Gastrocnemius medialis (tissue), 4 donors: Measurements from ENCODE around the gene ROR1. TPM values are rescaled to one million over a fixed set of nuclear protein-coding genes. Genes with fewer than 3 reads are reported as not detected.

Experiments used
- ATAC-seq, 2 donors: fragments of 150-250 bp; one replicate each; pipeline ENCODE4 v1.9.1; 2016
- DNase-seq, 2 donors: peaks; one replicate each; pipeline ENCODE4 v3.0.0-alpha.2; 2019
- H3K27ac ChIP-seq, 4 donors: fragments of 200-600 bp; sonication (generic); 1 replicate in 1 of 4; 2 replicates in 3 of 4; pipeline ENCODE4 v1.5.1; 2016 to 2018; ENCODE audit warnings: mild to moderate bottlenecking in 2 of 4, moderate library complexity in 1 of 4
- H3K27me3 ChIP-seq, 3 donors: fragments of 200-600 bp; sonication (generic) in 2 of 3; 1 replicate in 1 of 3; 2 replicates in 2 of 3; pipeline versions ENCODE4 v1.5.1 to v1.6.0; 2016 to 2019; ENCODE audit warnings: mild to moderate bottlenecking in 1 of 3, moderate library complexity in 1 of 3
- H3K36me3 ChIP-seq, 2 donors: fragments of 200-600 bp; sonication (generic) in 1 of 2; one replicate each; pipeline ENCODE4 v1.5.1; 2017 to 2018
- H3K4me1 ChIP-seq, 2 donors: fragments of 200-600 bp; sonication (generic) in 1 of 2; one replicate each; pipeline ENCODE4 v1.5.1; 2016 to 2017; ENCODE audit warnings: mild to moderate bottlenecking in 2 of 2
- H3K4me3 ChIP-seq, 4 donors: fragments of 200-600 bp; sonication (generic) in 3 of 4; 1 replicate in 1 of 4; 2 replicates in 3 of 4; pipeline ENCODE4 v1.5.1; 2016 to 2019; ENCODE audit warnings: mild to moderate bottlenecking in 2 of 4
- H3K9me3 ChIP-seq, 3 donors: fragments of 200-600 bp; sonication (generic) in 2 of 3; 1 replicate in 1 of 3; 2 replicates in 2 of 3; pipeline ENCODE4 v1.5.1; 2016 to 2019
- POLR2A ChIP-seq, 2 donors: fragments of 450-650 bp; IDR thresholded peaks; one replicate each; pipeline ENCODE4 v1.6.1; 2017; ENCODE audit warnings: antibody characterized with exemption in 2 of 2, mild to moderate bottlenecking in 2 of 2, moderate library complexity in 2 of 2
- in situ Hi-C, 4 donors: fragments of 200-750 bp; cut with MboI; loops; one replicate each; pipeline versions ENCODE4 v1.15.0 to v1.8.0; 2017; ENCODE audit warnings: low sequenced_read_pairs in 4 of 4
- intact Hi-C: fragments of 100-400 bp; cut with DNase I; formaldehyde crosslinking; loops from one replicate; pipeline ENCODE4 v1.15.1; 2023; ENCODE audit warnings: low total_unique reads
- total RNA-seq, 4 donors: library from RNA; depleted of rRNA; stranded (reverse); fragments of >200 nt; gene quantifications; one replicate each; pipeline versions ENCODE4 v1.1.0 to v1.2.3, GENCODE V29; 2016
- TF ChIP-seq, protein P1 (sequence below), 5 experiments: fragments of 450-650 bp in 3 of 5; fragments of 200-600 bp in 2 of 5; sonication (generic) in 2 of 5; IDR thresholded peaks in 4 of 5; conservative IDR thresholded peaks in 1 of 5; 1 replicate in 4 of 5; 2 replicates in 1 of 5; pipeline ENCODE4 v1.5.1; 2016 to 2019; ENCODE audit warnings: antibody characterized with exemption in 5 of 5, mild to moderate bottlenecking in 3 of 5, moderate library complexity in 3 of 5

The ROR1 gene
- total RNA-seq, 4 donors from 2014 or later = 2.5 to 4.3 (median 3.6) TPM

DNA sequence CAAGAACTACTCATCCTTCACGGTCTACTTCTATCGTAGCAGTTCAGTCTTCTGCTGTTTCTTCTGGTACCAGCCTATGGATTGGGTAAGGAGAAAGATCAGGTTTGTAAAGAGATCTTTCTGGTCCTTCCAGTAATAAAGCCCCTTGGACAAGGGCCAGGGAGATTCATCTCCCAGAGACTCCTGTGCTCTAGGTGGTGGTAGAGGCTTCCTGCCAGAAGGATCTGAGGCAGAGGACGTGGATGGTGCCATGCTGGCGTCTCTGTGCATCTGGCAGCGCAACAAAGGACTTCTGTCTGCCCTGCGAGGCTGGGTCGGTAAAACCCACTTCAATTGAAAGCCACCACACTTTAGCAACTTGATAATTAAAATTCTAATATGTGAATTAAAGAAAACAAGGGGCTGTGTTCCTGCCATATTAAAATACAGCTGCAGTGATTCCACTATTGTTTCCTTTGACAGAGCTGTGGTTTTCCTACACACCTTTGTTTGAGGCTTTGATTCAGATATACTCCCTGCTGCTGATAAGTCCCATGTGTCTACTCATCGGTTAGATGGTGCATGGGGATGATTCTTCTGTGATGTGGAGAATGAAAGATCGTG is 73.6 kb downstream of the ROR1 start:
- peaks cover 0 to 6% of the 10 kb centered on the region in 2 donors for H3K4me1 ChIP-seq
- H3K27ac ChIP-seq = no peak overlapping the region
- TF ChIP-seq POLR2A (IDR thresholded peaks at IDR 0.05) = no peak
- TF ChIP-seq, protein P1, sequence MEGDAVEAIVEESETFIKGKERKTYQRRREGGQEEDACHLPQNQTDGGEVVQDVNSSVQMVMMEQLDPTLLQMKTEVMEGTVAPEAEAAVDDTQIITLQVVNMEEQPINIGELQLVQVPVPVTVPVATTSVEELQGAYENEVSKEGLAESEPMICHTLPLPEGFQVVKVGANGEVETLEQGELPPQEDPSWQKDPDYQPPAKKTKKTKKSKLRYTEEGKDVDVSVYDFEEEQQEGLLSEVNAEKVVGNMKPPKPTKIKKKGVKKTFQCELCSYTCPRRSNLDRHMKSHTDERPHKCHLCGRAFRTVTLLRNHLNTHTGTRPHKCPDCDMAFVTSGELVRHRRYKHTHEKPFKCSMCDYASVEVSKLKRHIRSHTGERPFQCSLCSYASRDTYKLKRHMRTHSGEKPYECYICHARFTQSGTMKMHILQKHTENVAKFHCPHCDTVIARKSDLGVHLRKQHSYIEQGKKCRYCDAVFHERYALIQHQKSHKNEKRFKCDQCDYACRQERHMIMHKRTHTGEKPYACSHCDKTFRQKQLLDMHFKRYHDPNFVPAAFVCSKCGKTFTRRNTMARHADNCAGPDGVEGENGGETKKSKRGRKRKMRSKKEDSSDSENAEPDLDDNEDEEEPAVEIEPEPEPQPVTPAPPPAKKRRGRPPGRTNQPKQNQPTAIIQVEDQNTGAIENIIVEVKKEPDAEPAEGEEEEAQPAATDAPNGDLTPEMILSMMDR (IDR thresholded peaks at IDR 0.05 in 4 of 5, conservative IDR thresholded peaks at IDR 0.05 in 1 of 5) = no peak
- H3K36me3 ChIP-seq = no peaks in the 10 kb centered on the region
- H3K4me3 ChIP-seq = no peak overlapping the region
- no peak for DNase-seq
- in situ Hi-C loops (no loop called here), intact Hi-C loops (no loop called here)
- no peaks in the 10 kb centered on the region for H3K9me3 ChIP-seq
- H3K27me3 ChIP-seq = no peaks in the 10 kb centered on the region
- ATAC-seq = no peak

- Histone ChIP-seq H3K36me3 (no peaks in the 10 kb centered on the region), H3K4me1 (peaks cover 0 to 6% of the 10 kb centered on the region in 2 donors), H3K27me3 (no peaks in the 10 kb centered on the region), H3K4me3 (no peak overlapping the region), H3K9me3 (no peaks in the 10 kb centered on the region), H3K27ac (no peak overlapping the region)
- no peak for TF ChIP-seq POLR2A (IDR thresholded peaks at IDR 0.05)
- TF ChIP-seq, protein P1 (IDR thresholded peaks at IDR 0.05 in 4 of 5, conservative IDR thresholded peaks at IDR 0.05 in 1 of 5) = no peak
- in situ Hi-C loops = no loop called here
- intact Hi-C loops = no loop called here
- DNase-seq (no peak), ATAC-seq (no peak)
Observed at GRCh38 chr1:63848733-63849132, 74.9 kb downstream of the ROR1 start.

GRCh38 chr1:63849149-63849548 is 75.3 kb downstream of the ROR1 start:
- ATAC-seq (no peak), DNase-seq (no peak)
- TF ChIP-seq, protein P1 (IDR thresholded peaks at IDR 0.05 in 4 of 5, conservative IDR thresholded peaks at IDR 0.05 in 1 of 5) = no peak
- no peak for TF ChIP-seq POLR2A (IDR thresholded peaks at IDR 0.05)
- Histone ChIP-seq H3K36me3 (no peaks in the 10 kb centered on the region), H3K27ac (no peak overlapping the region), H3K27me3 (no peaks in the 10 kb centered on the region), H3K4me1 (peaks cover 0 to 6% of the 10 kb centered on the region in 2 donors), H3K4me3 (no peak overlapping the region), H3K9me3 (no peaks in the 10 kb centered on the region)
- in situ Hi-C loops = no loop called here
- intact Hi-C loops = no loop called here

GRCh38 chr1:63854091-63854490 is 80.3 kb downstream of the ROR1 start:
- intact Hi-C loops (no loop called here), in situ Hi-C loops (no loop called here)
- Histone ChIP-seq H3K9me3 (no peaks in the 10 kb centered on the region), H3K27ac (no peak overlapping the region), H3K4me1 (no peaks in the 10 kb centered on the region), H3K36me3 (no peaks in the 10 kb centered on the region), H3K27me3 (no peaks in the 10 kb centered on the region), H3K4me3 (no peak overlapping the region)
- ATAC-seq (no peak), DNase-seq (no peak)
- TF ChIP-seq, protein P1 (IDR thresholded peaks at IDR 0.05 in 4 of 5, conservative IDR thresholded peaks at IDR 0.05 in 1 of 5) = no peak
- no peak for TF ChIP-seq POLR2A (IDR thresholded peaks at IDR 0.05)

GRCh38 chr1:63855942-63856341 is 82.1 kb downstream of the ROR1 start:
- Histone ChIP-seq H3K36me3 (no peaks in the 10 kb centered on the region), H3K4me3 (no peak overlapping the region), H3K4me1 (peaks cover 0 to under 1% of the 10 kb centered on the region in 2 donors), H3K27ac (no peak overlapping the region), H3K27me3 (no peaks in the 10 kb centered on the region), H3K9me3 (no peaks in the 10 kb centered on the region)
- no peak for DNase-seq
- TF ChIP-seq, protein P1 (IDR thresholded peaks at IDR 0.05 in 4 of 5, conservative IDR thresholded peaks at IDR 0.05 in 1 of 5) = no peak
- TF ChIP-seq POLR2A (IDR thresholded peaks at IDR 0.05) = no peak
- ATAC-seq = no peak
- in situ Hi-C loops (no loop called here), intact Hi-C loops (no loop called here)
